Measurements from ENCODE around the gene ARGLU1. TPM values are rescaled to one million over a fixed set of nuclear protein-coding genes. Genes with fewer than 3 reads are reported as not detected.

Gene ARGLU1
- polyA plus RNA-seq, 3 donors = 22.4 to 168 (median 27.2) TPM

DNA sequence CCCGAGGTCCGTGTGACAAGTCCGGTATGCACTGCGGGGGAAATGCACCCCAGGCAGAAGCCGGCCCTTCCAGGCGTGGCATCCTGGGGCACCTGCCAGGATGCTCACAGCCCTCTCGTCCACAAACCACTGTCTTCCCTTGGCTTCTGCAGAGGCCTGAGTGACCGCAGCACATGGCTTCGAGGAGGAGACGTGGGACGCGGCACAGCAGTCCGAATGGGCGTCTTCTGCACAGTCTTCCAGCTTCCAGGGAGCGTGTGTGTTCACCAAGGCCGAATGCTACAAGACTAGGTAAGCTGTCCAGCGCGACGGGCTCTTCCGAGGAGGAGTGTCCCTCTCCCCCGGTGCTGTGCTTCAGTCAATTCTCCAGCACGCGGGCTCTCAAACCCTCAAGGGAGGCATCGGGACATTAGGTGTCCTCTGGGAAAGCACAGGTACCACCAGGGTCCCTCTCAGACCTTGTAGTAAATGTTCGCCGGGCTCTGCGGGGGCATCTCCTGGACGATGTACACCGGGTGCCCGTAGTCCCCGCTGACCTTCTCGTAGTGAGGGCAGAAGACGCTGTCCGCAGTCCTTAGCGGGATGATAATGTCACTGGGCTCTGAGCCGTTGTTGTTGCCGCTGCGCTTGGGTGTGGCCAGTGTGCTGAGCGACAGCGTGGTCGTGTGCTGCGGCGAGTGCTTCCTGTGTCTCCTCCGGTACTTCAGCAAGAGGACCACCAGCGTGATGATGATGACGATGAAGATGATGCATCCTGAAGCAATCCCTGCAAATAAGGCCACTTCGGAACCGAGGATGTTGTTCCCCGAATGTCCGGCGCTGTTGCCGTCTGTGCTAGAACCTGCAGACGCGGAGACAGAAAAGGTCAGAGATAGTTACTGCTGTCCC lies 75.1 kb downstream of the ARGLU1 start:
- no peak for DNase-seq
- Histone ChIP-seq H3K4me1 (ENCODE audit: control insufficient read depth in 1 of 2, insufficient read depth in 2 of 2, low read length in 2 of 2) (peaks cover 10 to 11% of the 10 kb centered on the region in 2 donors), H3K27ac (ENCODE audit: low read depth in 1 of 2, low read length in 2 of 2) (no peak overlapping the region), H4K20me1 (ENCODE audit: insufficient read depth, low read length) (no peaks in the 10 kb centered on the region), H3K9me3 (replicated peaks in 1 of 2; ENCODE audit: control insufficient read depth in 1 of 2, insufficient read depth in 1 of 2, low read length in 2 of 2) (peaks cover 0 to 4% of the 10 kb centered on the region in 2 donors), H3K4me2 (replicated peaks; ENCODE audit: extremely low read depth, low read length, poor library complexity, severe bottlenecking) (no peak overlapping the region), H3K36me3 (replicated peaks in 1 of 2; ENCODE audit: control insufficient read depth in 1 of 2, insufficient read depth in 2 of 2, low read length in 2 of 2) (no peaks in the 10 kb centered on the region), H2AFZ (ENCODE audit: insufficient read depth, low read depth, low read length, poor library complexity, severe bottlenecking) (no peak overlapping the region), H3K27me3 (ENCODE audit: control insufficient read depth in 2 of 2, insufficient read depth in 2 of 2, low read length in 2 of 2) (peaks cover 59 to 81% of the 10 kb centered on the region in 2 donors), H3K4me3 (replicated peaks in 1 of 3; ENCODE audit: low read depth in 2 of 3, low read length in 3 of 3) (no peak overlapping the region), H3K9ac (ENCODE audit: insufficient read depth, low read length, poor library complexity, severe bottlenecking) (no peak overlapping the region), H3K79me2 (ENCODE audit: insufficient read depth, low read length) (no peaks in the 10 kb centered on the region)
- Mint-ChIP-seq H3K27ac (peak overlapping the region in 2 of 7 donors; percentile 27 to 33), H3K4me3 (peak overlapping the region in 1 of 2 donors; percentile 59), H3K27me3 (ENCODE audit: low read depth in 3 of 3) (peaks cover 55 to 80% (median 70%) of the 10 kb centered on the region in 3 donors), H3K9me3 (peaks cover 0 to 3% (median 0%) of the 10 kb centered on the region in 7 donors), H3K36me3 (no peaks in the 10 kb centered on the region), H3K4me1 (peaks cover 14% of the 10 kb centered on the region)
- 86% methylated on average over 54 of the region's 54 CpGs for WGBS (ENCODE audit: insufficient coverage)
- intact Hi-C loops (cut with micrococcal nuclease) = no loop called here
- TF ChIP-seq, protein P1, sequence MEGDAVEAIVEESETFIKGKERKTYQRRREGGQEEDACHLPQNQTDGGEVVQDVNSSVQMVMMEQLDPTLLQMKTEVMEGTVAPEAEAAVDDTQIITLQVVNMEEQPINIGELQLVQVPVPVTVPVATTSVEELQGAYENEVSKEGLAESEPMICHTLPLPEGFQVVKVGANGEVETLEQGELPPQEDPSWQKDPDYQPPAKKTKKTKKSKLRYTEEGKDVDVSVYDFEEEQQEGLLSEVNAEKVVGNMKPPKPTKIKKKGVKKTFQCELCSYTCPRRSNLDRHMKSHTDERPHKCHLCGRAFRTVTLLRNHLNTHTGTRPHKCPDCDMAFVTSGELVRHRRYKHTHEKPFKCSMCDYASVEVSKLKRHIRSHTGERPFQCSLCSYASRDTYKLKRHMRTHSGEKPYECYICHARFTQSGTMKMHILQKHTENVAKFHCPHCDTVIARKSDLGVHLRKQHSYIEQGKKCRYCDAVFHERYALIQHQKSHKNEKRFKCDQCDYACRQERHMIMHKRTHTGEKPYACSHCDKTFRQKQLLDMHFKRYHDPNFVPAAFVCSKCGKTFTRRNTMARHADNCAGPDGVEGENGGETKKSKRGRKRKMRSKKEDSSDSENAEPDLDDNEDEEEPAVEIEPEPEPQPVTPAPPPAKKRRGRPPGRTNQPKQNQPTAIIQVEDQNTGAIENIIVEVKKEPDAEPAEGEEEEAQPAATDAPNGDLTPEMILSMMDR (IDR thresholded peaks at IDR 0.05) = no peak

DNA sequence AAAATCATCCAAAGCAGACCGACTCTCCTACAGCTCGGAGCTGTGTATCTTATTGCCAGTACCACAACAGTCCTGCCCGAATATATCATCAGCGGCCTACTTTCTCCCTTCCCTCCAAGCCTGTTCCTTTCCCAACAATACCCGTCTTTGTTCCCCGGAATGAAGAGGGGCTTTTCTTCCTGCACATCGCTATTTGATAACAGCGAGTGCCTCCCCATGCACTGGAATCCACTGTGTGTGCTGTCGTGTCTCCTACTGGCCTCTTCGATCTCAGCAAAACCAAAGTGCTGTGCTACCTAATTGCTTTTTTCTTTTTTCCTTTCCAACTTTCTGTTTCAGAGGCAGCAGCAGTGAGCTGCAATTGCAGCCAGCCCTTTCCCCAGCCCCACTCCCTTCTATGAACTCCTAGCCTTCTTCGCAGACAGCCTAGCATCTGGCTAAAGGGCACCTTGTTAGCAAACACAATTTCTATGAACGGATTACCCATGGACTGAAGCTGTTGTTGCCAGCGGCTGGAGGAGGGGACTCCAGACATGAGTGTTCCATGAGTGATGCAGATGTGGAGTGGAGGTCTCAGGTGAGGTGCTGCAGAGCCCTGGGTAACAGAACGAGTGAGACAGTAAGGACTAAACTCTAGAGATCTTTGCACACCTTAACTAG lies 75.9 kb downstream of the ARGLU1 start:
- H3K4me2 ChIP-seq (replicated peaks; ENCODE audit: extremely low read depth, low read length, poor library complexity, severe bottlenecking) = no peak overlapping the region
- H3K36me3 ChIP-seq (replicated peaks in 1 of 2; ENCODE audit: control insufficient read depth in 1 of 2, insufficient read depth in 2 of 2, low read length in 2 of 2) = no peaks in the 10 kb centered on the region
- TF ChIP-seq, protein P1 (IDR thresholded peaks at IDR 0.05) = no peak

More for the DNA sequence above, 75.9 kb downstream of the ARGLU1 start:
- no peaks in the 10 kb centered on the region for H3K79me2 ChIP-seq (ENCODE audit: insufficient read depth, low read length)
- H2AFZ ChIP-seq (ENCODE audit: insufficient read depth, low read depth, low read length, poor library complexity, severe bottlenecking) = no peak overlapping the region
- no peak overlapping the region for H3K27ac ChIP-seq (ENCODE audit: low read depth in 1 of 2, low read length in 2 of 2)
- Mint-ChIP-seq H3K36me3 (no peaks in the 10 kb centered on the region), H3K27me3 (ENCODE audit: low read depth in 3 of 3) (peaks cover 50 to 75% (median 62%) of the 10 kb centered on the region in 3 donors), H3K9me3 (peaks cover 0 to 3% (median 0%) of the 10 kb centered on the region in 7 donors), H3K4me3 (peak overlapping the region in 1 of 2 donors; percentile 59), H3K27ac (no peak overlapping the region), H3K4me1 (peaks cover 14% of the 10 kb centered on the region)
- peaks cover 10 to 11% of the 10 kb centered on the region in 2 donors for H3K4me1 ChIP-seq (ENCODE audit: control insufficient read depth in 1 of 2, insufficient read depth in 2 of 2, low read length in 2 of 2)
- WGBS (ENCODE audit: insufficient coverage) = 90% methylated on average over 12 of the region's 14 CpGs
- H4K20me1 ChIP-seq (ENCODE audit: insufficient read depth, low read length) = no peaks in the 10 kb centered on the region
- intact Hi-C loops (cut with micrococcal nuclease) = no loop called here
- H3K9ac ChIP-seq (ENCODE audit: insufficient read depth, low read length, poor library complexity, severe bottlenecking) = no peak overlapping the region
- peaks cover 54 to 78% of the 10 kb centered on the region in 2 donors for H3K27me3 ChIP-seq (ENCODE audit: control insufficient read depth in 2 of 2, insufficient read depth in 2 of 2, low read length in 2 of 2)
- H3K9me3 ChIP-seq (replicated peaks in 1 of 2; ENCODE audit: control insufficient read depth in 1 of 2, insufficient read depth in 1 of 2, low read length in 2 of 2) = peaks cover 0 to 4% of the 10 kb centered on the region in 2 donors
- no peak overlapping the region for H3K4me3 ChIP-seq (replicated peaks in 1 of 3; ENCODE audit: low read depth in 2 of 3, low read length in 3 of 3)
- no peak for DNase-seq

Data from CD14-positive monocyte (primary cell).